SK-N-SH treated with all-trans-retinoic acid at 6 μM for 48 hours (cell line): ENCODE data around the gene SEMA5B.

ENCODE experiments used
- ATAC-seq: fragments of 200-7000 bp; cut with Tn5 transposase; 3 replicates; pipeline ENCODE4 v1.9.1; 2020; ENCODE audit warnings: mild to moderate bottlenecking, moderate library complexity
- ARNTL ChIP-seq: fragments of 450-650 bp; formaldehyde crosslinking; IDR thresholded peaks from 2 replicates; pipeline ENCODE4 v1.5.0; 2020; ENCODE audit warnings: low read depth, mild to moderate bottlenecking, moderate library complexity, borderline replicate concordance
- BACH2 ChIP-seq: fragments of 250-450 bp; sonication (Bioruptor Pico); IDR thresholded peaks from 2 replicates; pipeline ENCODE4 v1.9.0; 2021; ENCODE audit warnings: mild to moderate bottlenecking, borderline replicate concordance
- CSRNP3 ChIP-seq: fragments of 250-450 bp; sonication (Bioruptor Pico); IDR thresholded peaks from 2 replicates; pipeline ENCODE4 v1.5.1; 2021; ENCODE audit warnings: mild to moderate bottlenecking, moderate library complexity
- ESRRG ChIP-seq: fragments of 250-450 bp; sonication (Bioruptor Pico); IDR thresholded peaks from 2 replicates; pipeline ENCODE4 v1.6.1; 2021; ENCODE audit warnings: mild to moderate bottlenecking
- GLIS3 ChIP-seq: fragments of 250-450 bp; sonication (Bioruptor Pico); IDR thresholded peaks from 2 replicates; pipeline ENCODE4 v1.5.0; 2020; ENCODE audit warnings: mild to moderate bottlenecking, moderate library complexity
- ISL1 ChIP-seq: fragments of 250-450 bp; sonication (Bioruptor Pico); IDR thresholded peaks from 2 replicates; pipeline ENCODE4 v2.1.2; 2022; ENCODE audit warnings: mild to moderate bottlenecking, moderate library complexity
- OSR1 ChIP-seq: fragments of 250-450 bp; sonication (Bioruptor Pico); IDR thresholded peaks from 2 replicates; pipeline ENCODE4 v1.8.0; 2022; ENCODE audit warnings: moderate library complexity, mild to moderate bottlenecking, inconsistent platforms
- POU6F1 ChIP-seq: fragments of 250-450 bp; sonication (Bioruptor Pico); IDR thresholded peaks from 2 replicates; pipeline ENCODE4 v1.8.0; 2021; ENCODE audit warnings: low read depth, mild to moderate bottlenecking, moderate library complexity, borderline replicate concordance
- PPARA ChIP-seq: fragments of 250-450 bp; sonication (Bioruptor Pico); IDR thresholded peaks from 2 replicates; pipeline ENCODE4 v1.5.0; 2020; ENCODE audit warnings: mild to moderate bottlenecking, borderline replicate concordance
- RARB ChIP-seq: fragments of 250-450 bp; sonication (Bioruptor Pico); IDR thresholded peaks from 2 replicates; pipeline ENCODE4 v1.8.0; 2021; ENCODE audit warnings: mild to moderate bottlenecking, moderate library complexity
- SNAI2 ChIP-seq: fragments of 250-450 bp; sonication (Bioruptor Pico); IDR thresholded peaks from 2 replicates; pipeline ENCODE4 v1.5.0; 2020; ENCODE audit warnings: mild to moderate bottlenecking, moderate library complexity
- TCF4 ChIP-seq: fragments of 250-450 bp; sonication (Bioruptor Pico); IDR thresholded peaks from 2 replicates; pipeline ENCODE4 v1.8.0; 2021; ENCODE audit warnings: mild to moderate bottlenecking, moderate library complexity, borderline replicate concordance
- TOX ChIP-seq: fragments of 250-450 bp; sonication (Bioruptor Pico); IDR thresholded peaks from 2 replicates; pipeline ENCODE4 v1.8.0; 2021; ENCODE audit warnings: mild to moderate bottlenecking, moderate library complexity, borderline replicate concordance
- ZFP3 ChIP-seq: fragments of 250-450 bp; sonication (Bioruptor Pico); IDR thresholded peaks from 2 replicates; pipeline ENCODE4 v1.5.0; 2020; ENCODE audit warnings: mild to moderate bottlenecking, moderate library complexity
- ZFP30 ChIP-seq: fragments of 450-650 bp; formaldehyde crosslinking; IDR thresholded peaks from 2 replicates; pipeline ENCODE4 v1.5.0; 2022; ENCODE audit warnings: mild to moderate bottlenecking, moderate library complexity
- ZNF8 ChIP-seq: fragments of 450-650 bp; formaldehyde crosslinking; IDR thresholded peaks from 2 replicates; pipeline ENCODE4 v1.5.0; 2020; ENCODE audit warnings: mild to moderate bottlenecking, moderate library complexity
- TF ChIP-seq, protein P1 (sequence below): fragments of 250-450 bp; sonication (Bioruptor Pico); IDR thresholded peaks from 2 replicates; pipeline ENCODE4 v1.8.0; 2020; ENCODE audit warnings: mild to moderate bottlenecking, moderate library complexity, borderline replicate concordance
- TF ChIP-seq, protein P2 (sequence below): fragments of 250-450 bp; sonication (Bioruptor Pico); IDR thresholded peaks from 2 replicates; pipeline ENCODE4 v1.5.1; 2020; ENCODE audit warnings: low read depth, mild to moderate bottlenecking, moderate library complexity
- TF ChIP-seq, protein P3 (sequence below): fragments of 250-450 bp; sonication (Bioruptor Pico); IDR thresholded peaks from 2 replicates; pipeline ENCODE4 v1.5.0; 2020; ENCODE audit warnings: mild to moderate bottlenecking, moderate library complexity

The SEMA5B gene

DNA sequence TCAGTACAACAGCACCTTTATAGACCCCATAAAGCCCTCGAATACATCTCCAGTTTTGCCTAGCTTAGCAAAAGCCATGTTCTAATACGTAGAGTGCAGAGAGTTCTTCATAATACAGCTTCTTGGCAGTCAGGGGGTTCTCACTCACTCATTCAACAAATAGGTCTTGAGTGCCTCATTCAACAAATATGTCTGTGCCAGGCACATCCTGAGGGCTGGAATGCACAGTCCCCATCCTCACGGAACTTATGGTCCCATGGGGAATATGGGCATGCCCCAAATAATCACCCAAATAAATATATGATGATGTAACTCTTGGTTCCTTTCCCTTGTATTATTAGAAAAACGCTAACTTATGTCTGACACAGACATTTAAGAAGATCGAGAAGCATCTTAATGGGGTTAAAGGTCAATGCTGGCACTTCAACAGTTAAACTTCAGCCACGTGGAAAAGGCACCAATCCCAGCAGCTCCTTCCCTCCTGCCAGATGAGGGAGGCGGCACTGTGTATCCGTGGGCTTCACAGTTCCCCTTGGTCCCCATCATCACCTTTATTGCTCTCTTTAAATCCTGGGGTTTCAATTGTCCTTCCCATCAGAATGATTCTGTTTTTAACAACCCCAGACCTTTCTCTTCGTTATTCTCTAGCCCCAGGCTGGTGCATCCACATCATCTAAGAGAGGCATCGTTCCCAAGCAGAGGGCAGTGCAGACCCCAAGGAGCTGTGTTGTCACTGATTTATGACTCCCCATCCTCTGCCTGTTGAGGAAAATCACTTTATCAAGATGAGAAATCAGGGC is 18.9 kb upstream of the SEMA5B start:
- no peak for ATAC-seq
- TF ChIP-seq ESRRG (CRISPR knock-in tag) (no peak), ARNTL (no peak), TCF4 (CRISPR knock-in tag) (no peak), TOX (CRISPR knock-in tag) (no peak), OSR1 (CRISPR knock-in tag) (no peak), BACH2 (no peak), ZFP3 (CRISPR knock-in tag) (no peak), POU6F1 (CRISPR knock-in tag) (no peak), ISL1 (CRISPR knock-in tag) (no peak), ZFP30 (CRISPR knock-in tag) (no peak), SNAI2 (CRISPR knock-in tag) (no peak), RARB (CRISPR knock-in tag) (no peak), CSRNP3 (CRISPR knock-in tag) (no peak), PPARA (CRISPR knock-in tag) (no peak), ZNF8 (CRISPR knock-in tag) (no peak), GLIS3 (CRISPR knock-in tag) (no peak)
- TF ChIP-seq, protein P1, sequence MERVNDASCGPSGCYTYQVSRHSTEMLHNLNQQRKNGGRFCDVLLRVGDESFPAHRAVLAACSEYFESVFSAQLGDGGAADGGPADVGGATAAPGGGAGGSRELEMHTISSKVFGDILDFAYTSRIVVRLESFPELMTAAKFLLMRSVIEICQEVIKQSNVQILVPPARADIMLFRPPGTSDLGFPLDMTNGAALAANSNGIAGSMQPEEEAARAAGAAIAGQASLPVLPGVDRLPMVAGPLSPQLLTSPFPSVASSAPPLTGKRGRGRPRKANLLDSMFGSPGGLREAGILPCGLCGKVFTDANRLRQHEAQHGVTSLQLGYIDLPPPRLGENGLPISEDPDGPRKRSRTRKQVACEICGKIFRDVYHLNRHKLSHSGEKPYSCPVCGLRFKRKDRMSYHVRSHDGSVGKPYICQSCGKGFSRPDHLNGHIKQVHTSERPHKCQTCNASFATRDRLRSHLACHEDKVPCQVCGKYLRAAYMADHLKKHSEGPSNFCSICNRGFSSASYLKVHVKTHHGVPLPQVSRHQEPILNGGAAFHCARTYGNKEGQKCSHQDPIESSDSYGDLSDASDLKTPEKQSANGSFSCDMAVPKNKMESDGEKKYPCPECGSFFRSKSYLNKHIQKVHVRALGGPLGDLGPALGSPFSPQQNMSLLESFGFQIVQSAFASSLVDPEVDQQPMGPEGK (CRISPR knock-in tag): no peak
- TF ChIP-seq, protein P2, sequence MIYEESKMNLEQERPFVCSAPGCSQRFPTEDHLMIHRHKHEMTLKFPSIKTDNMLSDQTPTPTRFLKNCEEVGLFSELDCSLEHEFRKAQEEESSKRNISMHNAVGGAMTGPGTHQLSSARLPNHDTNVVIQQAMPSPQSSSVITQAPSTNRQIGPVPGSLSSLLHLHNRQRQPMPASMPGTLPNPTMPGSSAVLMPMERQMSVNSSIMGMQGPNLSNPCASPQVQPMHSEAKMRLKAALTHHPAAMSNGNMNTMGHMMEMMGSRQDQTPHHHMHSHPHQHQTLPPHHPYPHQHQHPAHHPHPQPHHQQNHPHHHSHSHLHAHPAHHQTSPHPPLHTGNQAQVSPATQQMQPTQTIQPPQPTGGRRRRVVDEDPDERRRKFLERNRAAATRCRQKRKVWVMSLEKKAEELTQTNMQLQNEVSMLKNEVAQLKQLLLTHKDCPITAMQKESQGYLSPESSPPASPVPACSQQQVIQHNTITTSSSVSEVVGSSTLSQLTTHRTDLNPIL (CRISPR knock-in tag): no peak

DNA sequence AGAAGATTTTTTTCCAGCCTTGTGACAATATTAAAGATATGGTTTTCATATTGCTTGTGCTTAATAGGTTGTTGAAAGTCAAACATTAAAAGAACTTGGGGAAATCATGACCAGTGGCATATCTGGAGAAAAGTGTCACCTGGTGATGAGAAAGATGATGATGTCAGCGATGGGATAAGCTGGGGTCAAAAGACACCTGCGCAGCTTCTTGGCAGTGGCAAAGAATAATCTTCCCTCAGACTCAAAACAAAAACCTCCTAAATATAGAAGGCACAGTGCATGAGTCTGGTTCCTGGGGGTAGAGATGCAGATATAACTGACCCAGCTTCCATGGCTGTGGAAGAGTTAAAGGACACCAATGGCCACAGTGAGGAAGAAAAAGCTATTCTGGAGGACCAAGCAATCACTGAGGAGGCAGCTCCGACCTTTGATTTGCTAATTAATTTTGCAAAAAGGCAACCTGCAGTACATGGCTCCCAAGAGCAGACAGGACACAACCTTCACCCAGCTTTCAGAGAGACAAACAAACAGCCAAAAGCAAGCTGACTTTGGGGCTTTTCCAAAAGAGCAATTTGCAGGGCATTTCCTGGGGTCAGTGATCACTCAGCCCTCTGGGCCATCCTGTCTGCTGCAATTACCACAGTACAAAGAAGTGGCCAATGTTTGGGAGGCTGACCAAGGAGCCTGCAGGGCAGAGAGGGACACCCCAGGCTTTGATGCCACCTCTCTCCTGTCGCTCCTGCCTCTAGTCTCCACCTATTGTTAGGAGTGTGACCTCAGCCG is 17.6 kb upstream of the SEMA5B start:
- TF ChIP-seq GLIS3 (CRISPR knock-in tag): no peak
- no peak for TF ChIP-seq OSR1 (CRISPR knock-in tag)
- TF ChIP-seq, protein P2 (CRISPR knock-in tag): no peak
- TF ChIP-seq, protein P3, sequence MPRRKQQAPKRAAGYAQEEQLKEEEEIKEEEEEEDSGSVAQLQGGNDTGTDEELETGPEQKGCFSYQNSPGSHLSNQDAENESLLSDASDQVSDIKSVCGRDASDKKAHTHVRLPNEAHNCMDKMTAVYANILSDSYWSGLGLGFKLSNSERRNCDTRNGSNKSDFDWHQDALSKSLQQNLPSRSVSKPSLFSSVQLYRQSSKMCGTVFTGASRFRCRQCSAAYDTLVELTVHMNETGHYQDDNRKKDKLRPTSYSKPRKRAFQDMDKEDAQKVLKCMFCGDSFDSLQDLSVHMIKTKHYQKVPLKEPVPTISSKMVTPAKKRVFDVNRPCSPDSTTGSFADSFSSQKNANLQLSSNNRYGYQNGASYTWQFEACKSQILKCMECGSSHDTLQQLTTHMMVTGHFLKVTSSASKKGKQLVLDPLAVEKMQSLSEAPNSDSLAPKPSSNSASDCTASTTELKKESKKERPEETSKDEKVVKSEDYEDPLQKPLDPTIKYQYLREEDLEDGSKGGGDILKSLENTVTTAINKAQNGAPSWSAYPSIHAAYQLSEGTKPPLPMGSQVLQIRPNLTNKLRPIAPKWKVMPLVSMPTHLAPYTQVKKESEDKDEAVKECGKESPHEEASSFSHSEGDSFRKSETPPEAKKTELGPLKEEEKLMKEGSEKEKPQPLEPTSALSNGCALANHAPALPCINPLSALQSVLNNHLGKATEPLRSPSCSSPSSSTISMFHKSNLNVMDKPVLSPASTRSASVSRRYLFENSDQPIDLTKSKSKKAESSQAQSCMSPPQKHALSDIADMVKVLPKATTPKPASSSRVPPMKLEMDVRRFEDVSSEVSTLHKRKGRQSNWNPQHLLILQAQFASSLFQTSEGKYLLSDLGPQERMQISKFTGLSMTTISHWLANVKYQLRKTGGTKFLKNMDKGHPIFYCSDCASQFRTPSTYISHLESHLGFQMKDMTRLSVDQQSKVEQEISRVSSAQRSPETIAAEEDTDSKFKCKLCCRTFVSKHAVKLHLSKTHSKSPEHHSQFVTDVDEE (CRISPR knock-in tag): no peak
- ATAC-seq: peak; percentile 55
